HepG2 (cell line): ENCODE results near the gene MAPK6. TPM values are rescaled to one million over a fixed set of nuclear protein-coding genes. Genes with fewer than 3 reads are reported as not detected.

Experiments used
- ATAC-seq: fragments of 200-7000 bp; cut with Tn5 transposase; 3 replicates; pipeline ENCODE4 v1.9.1; 2020; ENCODE audit warnings: mild to moderate bottlenecking, moderate library complexity
- BruUV-seq: library from RNA; stranded (reverse); fragments of 400-500 nt; replicated peaks from 2 replicates; lab custom pipeline; 2021; lab: Mats Ljungman, UMichigan
- CTCF ChIA-PET: fragments of 300-600 bp; formaldehyde crosslinking; extraction: SDS; loops from one replicate; lab custom pipeline; 2021; ENCODE audit warnings: low total read pairs, inconsistent platforms, low intra/inter-chr PET ratio; lab: Yijun Ruan, JAX
- POLR2A ChIA-PET: fragments of 350-600 bp; sonication (Branson Sonifier 250); formaldehyde crosslinking; loops from one replicate; lab custom pipeline; 2020; ENCODE audit warnings: antibody characterized with exemption, inconsistent platforms; lab: Yijun Ruan, JAX
- DNase-seq: peaks from one replicate; pipeline ENCODE4 v3.0.0-alpha.2; 2015; ENCODE audit warnings: low spot score
- FAIRE-seq: peaks from 3 replicates; lab custom pipeline; 2011; peaks lifted over from hg19 to GRCh38; lab: Jason Lieb, UNC
- H2AFZ ChIP-seq: one replicate; pipeline ENCODE4 v1.6.1; 2011; ENCODE audit warnings: low read length, inconsistent platforms
- H3K27ac ChIP-seq: fragments of 300-600 bp; 3 replicates; pipeline ENCODE4 v1.8.0; 2011; ENCODE audit warnings: mixed run types, mild to moderate bottlenecking, mixed read lengths, low read length, inconsistent platforms; ENCODE audit not compliant: insufficient read depth; ENCODE audit errors: extremely low read length
- H3K27me3 ChIP-seq, 2 experiments: fragments of 200-600 bp in 1 of 2; 2 replicates in 1 of 2; 3 replicates in 1 of 2; pipeline versions ENCODE4 v1.6.0 to v1.8.0; 2011; ENCODE audit warnings: low read length in 2 of 2, mild to moderate bottlenecking in 2 of 2, moderate library complexity in 2 of 2, inconsistent platforms in 1 of 2; ENCODE audit not compliant: insufficient read depth in 2 of 2, control insufficient read depth in 1 of 2
- H3K36me3 ChIP-seq, 2 experiments: fragments of 200-600 bp in 1 of 2; replicated peaks in 1 of 2; 2 replicates in 1 of 2; 3 replicates in 1 of 2; pipeline versions ENCODE4 v1.5.1 to v1.8.0; 2011; ENCODE audit warnings: low read length in 2 of 2, inconsistent platforms in 1 of 2; ENCODE audit not compliant: insufficient read depth in 2 of 2, control insufficient read depth in 1 of 2
- H3K4me1 ChIP-seq: 2 replicates; pipeline ENCODE4 v1.5.1; 2012; ENCODE audit warnings: low read length, inconsistent platforms; ENCODE audit not compliant: insufficient read depth
- H3K4me2 ChIP-seq: 2 replicates; pipeline ENCODE4 v1.6.0; 2011; ENCODE audit warnings: low read depth, low read length, inconsistent platforms
- H3K4me3 ChIP-seq, 3 experiments: fragments of 200-600 bp in 1 of 3; sonication (generic), shearing (Covaris generic) in 1 of 3; replicated peaks in 1 of 3; 2 replicates each; pipeline ENCODE4 v1.5.1; 2011 to 2016; ENCODE audit warnings: low read length in 3 of 3, inconsistent platforms in 2 of 3, low read depth in 2 of 3, mild to moderate bottlenecking in 2 of 3, control low read depth in 1 of 3, mixed read lengths in 1 of 3; ENCODE audit not compliant: insufficient read depth in 1 of 3
- H3K79me2 ChIP-seq: one replicate; pipeline ENCODE4 v1.6.1; 2011; ENCODE audit warnings: low read length, inconsistent platforms; ENCODE audit not compliant: insufficient read depth
- H3K9ac ChIP-seq: 2 replicates; pipeline ENCODE4 v1.6.0; 2011; ENCODE audit warnings: mild to moderate bottlenecking, low read depth, low read length, inconsistent platforms; ENCODE audit not compliant: insufficient read depth
- H3K9me3 ChIP-seq: 2 replicates; pipeline ENCODE4 v1.5.1; 2012; ENCODE audit warnings: mild to moderate bottlenecking, low read length
- H4K20me1 ChIP-seq: 2 replicates; pipeline ENCODE4 v1.6.0; 2011; ENCODE audit warnings: inconsistent platforms, mild to moderate bottlenecking, low read length, moderate library complexity; ENCODE audit not compliant: insufficient read depth
- ATF4 ChIP-seq, 2 experiments: fragments of 450-650 bp in 1 of 2; sonication (generic) in 1 of 2; formaldehyde crosslinking; IDR thresholded peaks; 2 replicates each; pipeline versions ENCODE4 v1.5.0 to v1.8.0; 2020 to 2022; ENCODE audit warnings: mild to moderate bottlenecking in 1 of 2, missing genetic modification reagents in 1 of 2
- CBX5 ChIP-seq: sonication (generic); formaldehyde crosslinking; IDR thresholded peaks from 2 replicates; pipeline ENCODE4 v1.4.0; 2020; ENCODE audit warnings: missing genetic modification reagents, borderline replicate concordance
- PPARG ChIP-seq: conservative IDR thresholded peaks from 2 replicates; pipeline ENCODE4 v1.6.1; 2016; ENCODE audit warnings: missing biosample characterization, missing genetic modification reagents
- THAP9 ChIP-seq: sonication (generic); formaldehyde crosslinking; IDR thresholded peaks from 2 replicates; pipeline ENCODE4; 2020; ENCODE audit warnings: missing genetic modification reagents, mild to moderate bottlenecking, borderline replicate concordance
- U2AF1 ChIP-seq: fragments of 200-400 bp; formaldehyde crosslinking; optimal IDR thresholded peaks from 2 replicates; pipeline ENCODE3; 2017; ENCODE audit warnings: mild to moderate bottlenecking, low read depth, low read length
- ZC3H4 ChIP-seq: sonication (generic); formaldehyde crosslinking; IDR thresholded peaks from 2 replicates; pipeline ENCODE4 v1.4.0; 2020; ENCODE audit warnings: missing genetic modification reagents, borderline replicate concordance
- ZNF414 ChIP-seq: sonication (generic); formaldehyde crosslinking; IDR thresholded peaks from 2 replicates; pipeline ENCODE4 v1.5.0; 2020; ENCODE audit warnings: missing genetic modification reagents
- ZNF766 ChIP-seq: sonication (generic); formaldehyde crosslinking; IDR thresholded peaks from 2 replicates; pipeline ENCODE4 v1.5.0; 2020; ENCODE audit warnings: missing genetic modification reagents, borderline replicate concordance
- WGBS: methylation state at CpG from one replicate; pipeline ENCODE4 v1.1.6; 2017; ENCODE audit warnings: low lambda C conversion rate; 5-methylcytosine and 5-hydroxymethylcytosine counted together
- in situ Hi-C: cut with HindIII; loops from 2 replicates; pipeline ENCODE4 v1.10.0; 2017; ENCODE audit warnings: low pct_unique_long_range_greater_than_20kb; ENCODE audit not compliant: extremely low pct_ligation_motif_present
- intact Hi-C: fragments of 100-400 bp; cut with micrococcal nuclease; formaldehyde crosslinking; loops from one replicate; pipeline ENCODE4 v1.10.0; 2022; ENCODE audit not compliant: unreplicated experiment
- polyA plus RNA-seq, 8 experiments: library from polyadenylated mRNA; depleted of rRNA in 3 of 8; stranded (reverse) in 7 of 8; unstranded in 1 of 8; fragments of >200 nt; fragmentation: Illumina TruSeq in 4 of 8; extraction: Trizol in 4 of 8; gene quantifications; 2 replicates each; pipeline versions ENCODE4 v1.2.1 to v1.2.3, GENCODE V29; 2011 to 2016; ENCODE audit warnings: low read depth in 4 of 8, missing spikeins in 1 of 8, mixed read lengths in 1 of 8; ENCODE audit not compliant: insufficient read depth in 1 of 8
- total RNA-seq, 5 experiments: library from RNA; depleted of rRNA; stranded (reverse); fragments of >200 nt; fragmentation: Illumina TruSeq; extraction: Trizol; gene quantifications; 2 replicates each; pipeline ENCODE4 v1.2.3, GENCODE V29; 2016; ENCODE audit warnings: low read depth in 1 of 5
- TF ChIP-seq, protein P1 (sequence below): sonication (generic); formaldehyde crosslinking; IDR thresholded peaks from 2 replicates; pipeline ENCODE4 v1.5.0; 2020; ENCODE audit warnings: mild to moderate bottlenecking, missing genetic modification reagents, borderline replicate concordance

The MAPK6 gene
- total and polyA plus RNA-seq, 2 of the 13 experiments (the other 11 are each of a cell fraction or from before 2014, with no cell fraction given), result 89.5 to 99.7 TPM

DNA sequence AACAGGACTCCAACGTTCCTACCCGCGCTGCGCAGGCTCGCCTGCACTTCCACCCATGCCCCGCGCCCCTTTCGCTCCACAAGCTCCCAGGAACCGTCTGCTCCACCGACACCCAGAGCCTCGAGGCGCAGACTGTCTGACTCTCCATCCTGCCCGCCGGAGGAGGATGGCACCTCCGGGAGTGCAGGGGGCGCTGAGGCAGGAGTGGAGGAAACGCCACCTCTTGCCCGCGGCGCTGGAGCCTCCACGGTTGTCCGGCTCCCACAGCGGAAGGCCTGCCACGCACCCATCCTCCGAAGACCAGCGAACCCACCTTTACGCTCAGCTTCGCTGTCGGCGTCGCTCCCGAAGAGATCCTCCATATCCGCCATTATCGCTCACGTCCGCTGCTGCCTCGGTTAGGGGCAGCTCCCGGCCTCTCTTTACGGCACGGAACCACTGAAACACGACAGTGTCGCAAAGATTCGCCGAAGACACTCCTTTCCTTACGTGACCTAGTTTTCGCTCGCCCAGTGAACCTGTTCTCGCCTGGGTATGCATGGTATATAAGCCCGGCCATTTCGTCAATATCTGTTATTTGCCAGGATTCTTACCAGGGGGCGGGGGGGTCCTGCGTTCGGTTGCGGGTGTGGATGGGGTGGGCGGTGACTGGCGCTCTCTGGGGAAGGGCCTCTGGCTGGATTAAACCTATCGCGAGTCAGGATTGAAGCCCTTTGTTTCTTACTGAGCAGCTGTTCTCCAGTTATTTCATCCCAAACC is 47.5 kb upstream of the MAPK6 start, which contains the start of gene LEO1:
Gene LEO1 (minus strand): TSS at position 404 of the 759 bp plus-strand sequence. CDS start 33 bp downstream, at position 371.
- FAIRE-seq, result peak; percentile 28
- 0% methylated on average over 29 of the region's 58 CpGs for WGBS
- Histone ChIP-seq H3K4me2 (peak within 1 kb of the TSS; percentile 81), H2AFZ (no peak within 1 kb of the TSS), H3K9me3 (no peaks in the 10 kb centered on the region; the same call in 1 of the 2 replicates), H3K9ac (peak within 1 kb of the TSS; percentile 84), H3K4me3 (peak within 1 kb of the TSS; percentile 70 to 100 (median 97)), H3K79me2 (peaks cover 57% of the 10 kb centered on the region), H3K27me3 (no peaks in the 10 kb centered on the region; a peak in 1 of 5 replicates), H3K4me1 (peaks cover 41% of the 10 kb centered on the region), H3K27ac (peak within 1 kb of the TSS; percentile 79), H4K20me1 (peaks cover 9% of the 10 kb centered on the region; the same call in 1 of the 2 replicates), H3K36me3 (peaks cover 0 to 3% of the 10 kb centered on the region in 2 experiments; a peak in 1 of 5 replicates)
- DNase-seq, result peak; percentile 96
- intact Hi-C loops, result loop anchor here (1.0 to 2.0 kb wide), 2 partner anchors 10 to 681 kb away; no protein-coding TSS in a partner anchor
- CTCF ChIA-PET, result no interaction called here
- peak; percentile 89 for ATAC-seq
- TSS peak; percentile 93 for BruUV-seq
- POLR2A ChIA-PET, result interaction anchor here (0.6 to 3.8 kb wide), 30 partner anchors 8 to 708 kb away, joined by 3 to 48 read pairs (median 5); no protein-coding TSS in a partner anchor
- in situ Hi-C loops, result no loop called here
- TF ChIP-seq, protein P1, sequence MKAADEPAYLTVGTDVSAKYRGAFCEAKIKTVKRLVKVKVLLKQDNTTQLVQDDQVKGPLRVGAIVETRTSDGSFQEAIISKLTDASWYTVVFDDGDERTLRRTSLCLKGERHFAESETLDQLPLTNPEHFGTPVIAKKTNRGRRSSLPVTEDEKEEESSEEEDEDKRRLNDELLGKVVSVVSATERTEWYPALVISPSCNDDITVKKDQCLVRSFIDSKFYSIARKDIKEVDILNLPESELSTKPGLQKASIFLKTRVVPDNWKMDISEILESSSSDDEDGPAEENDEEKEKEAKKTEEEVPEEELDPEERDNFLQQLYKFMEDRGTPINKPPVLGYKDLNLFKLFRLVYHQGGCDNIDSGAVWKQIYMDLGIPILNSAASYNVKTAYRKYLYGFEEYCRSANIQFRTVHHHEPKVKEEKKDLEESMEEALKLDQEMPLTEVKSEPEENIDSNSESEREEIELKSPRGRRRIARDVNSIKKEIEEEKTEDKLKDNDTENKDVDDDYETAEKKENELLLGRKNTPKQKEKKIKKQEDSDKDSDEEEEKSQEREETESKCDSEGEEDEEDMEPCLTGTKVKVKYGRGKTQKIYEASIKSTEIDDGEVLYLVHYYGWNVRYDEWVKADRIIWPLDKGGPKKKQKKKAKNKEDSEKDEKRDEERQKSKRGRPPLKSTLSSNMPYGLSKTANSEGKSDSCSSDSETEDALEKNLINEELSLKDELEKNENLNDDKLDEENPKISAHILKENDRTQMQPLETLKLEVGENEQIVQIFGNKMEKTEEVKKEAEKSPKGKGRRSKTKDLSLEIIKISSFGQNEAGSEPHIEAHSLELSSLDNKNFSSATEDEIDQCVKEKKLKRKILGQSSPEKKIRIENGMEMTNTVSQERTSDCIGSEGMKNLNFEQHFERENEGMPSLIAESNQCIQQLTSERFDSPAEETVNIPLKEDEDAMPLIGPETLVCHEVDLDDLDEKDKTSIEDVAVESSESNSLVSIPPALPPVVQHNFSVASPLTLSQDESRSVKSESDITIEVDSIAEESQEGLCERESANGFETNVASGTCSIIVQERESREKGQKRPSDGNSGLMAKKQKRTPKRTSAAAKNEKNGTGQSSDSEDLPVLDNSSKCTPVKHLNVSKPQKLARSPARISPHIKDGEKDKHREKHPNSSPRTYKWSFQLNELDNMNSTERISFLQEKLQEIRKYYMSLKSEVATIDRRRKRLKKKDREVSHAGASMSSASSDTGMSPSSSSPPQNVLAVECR (CRISPR knock-in tag), result peak; percentile 79; the same call in 1 of the 2 replicates
- peak; percentile 100 for TF ChIP-seq THAP9 (CRISPR knock-in tag)
- peak; percentile 81 for TF ChIP-seq ZNF766
- TF ChIP-seq ZNF414, result peak; percentile 56; the same call in 1 of the 2 replicates
- TF ChIP-seq PPARG (CRISPR knock-in tag), result 0 out of 2 replicates have a peak, but pooled peaks have one; percentile 45
- peak; percentile 95 for TF ChIP-seq U2AF1
- no peak; a peak in 1 of 4 replicates for TF ChIP-seq ATF4 (CRISPR knock-in tag; IDR thresholded peaks at IDR 0.05)
- 0 out of 2 replicates have a peak, but pooled peaks have one; percentile 34 for TF ChIP-seq CBX5 (CRISPR knock-in tag)
- TF ChIP-seq ZC3H4 (CRISPR knock-in tag), result no peak
